GM19239 (cell line): ENCODE measurements around the gene ASIC4.

ENCODE experiments used
- DNase-seq: peaks from one replicate; pipeline ENCODE4 v3.0.0; 2011; ENCODE audit warnings: low spot score; ENCODE audit not compliant: insufficient read length
- FAIRE-seq: peaks from 2 replicates; lab custom pipeline; 2011; peaks lifted over from hg19 to GRCh38; lab: Jason Lieb, UNC

ASIC4 gene

GRCh38 chr2:219511547-219512325 is 2.5 kb upstream of the ASIC4 start:
- FAIRE-seq (no peak), DNase-seq (no peak)

- FAIRE-seq (no peak), DNase-seq (no peak)
Observed at GRCh38 chr2:219512524-219513216, 1.6 kb upstream of the ASIC4 start.

- no peak for FAIRE-seq
Observed at GRCh38 chr2:219513787-219514186, 495 bp upstream of the ASIC4 start.

GRCh38 chr2:219514836-219515235 is 554 bp downstream of the ASIC4 start:
- DNase-seq = no peak
- FAIRE-seq = no peak

More at GRCh38 chr2:219513787-219514186, 495 bp upstream of the ASIC4 start:
- DNase-seq = no peak

- no peak for DNase-seq
- FAIRE-seq = no peak
Observed at GRCh38 chr2:219515874-219516629, 1.8 kb downstream of the ASIC4 start.

GRCh38 chr2:219516888-219517287 is 2.6 kb downstream of the ASIC4 start:
- no peak for DNase-seq
- no peak for FAIRE-seq

GRCh38 chr2:219517954-219518778 is 3.9 kb downstream of the ASIC4 start:
- DNase-seq (no peak), FAIRE-seq (no peak)

GRCh38 chr2:219519526-219519916 is 5.2 kb downstream of the ASIC4 start:
- DNase-seq (no peak), FAIRE-seq (no peak)

GRCh38 chr2:219520079-219520478 is 5.8 kb downstream of the ASIC4 start:
- FAIRE-seq = no peak
- DNase-seq = no peak

- no peak for FAIRE-seq
- DNase-seq = peak; percentile 53
Observed at GRCh38 chr2:219521066-219521880, 7.0 kb downstream of the ASIC4 start.

GRCh38 chr2:219522111-219523030 is 8.1 kb downstream of the ASIC4 start:
- FAIRE-seq (no peak), DNase-seq (no peak)

- FAIRE-seq (no peak), DNase-seq (no peak)
Observed at GRCh38 chr2:219523031-219523671, 8.9 kb downstream of the ASIC4 start.

- no peak for DNase-seq
- FAIRE-seq = no peak
Observed at GRCh38 chr2:219524817-219525216, 10.5 kb downstream of the ASIC4 start.

GRCh38 chr2:219525533-219526232 is 11.4 kb downstream of the ASIC4 start:
- DNase-seq = no peak
- FAIRE-seq = no peak

- DNase-seq = no peak
- no peak for FAIRE-seq
Observed at GRCh38 chr2:219526320-219527075, 12.2 kb downstream of the ASIC4 start.

GRCh38 chr2:219527076-219527394 is 12.8 kb downstream of the ASIC4 start:
- DNase-seq = no peak
- no peak for FAIRE-seq

- no peak for FAIRE-seq
- DNase-seq = no peak
Observed at GRCh38 chr2:219527472-219527871, 13.2 kb downstream of the ASIC4 start.
